Right atrium auricular region (tissue), 2 donors: Measurements from ENCODE around the gene TTC28. TPM values are rescaled to one million over a fixed set of nuclear protein-coding genes. Genes with fewer than 3 reads are reported as not detected.
"Not testable (repeated sequence)": the region's sequence is repeated elsewhere in the genome, so short reads cannot be mapped to it uniquely, and the experiment has no call there.

Experiments
- DNase-seq: peaks from one replicate; pipeline ENCODE4 v3.0.0-alpha.2; 2019; ENCODE audit warnings: low spot score
- H3K27ac ChIP-seq, 2 donors: fragments of 200-600 bp; sonication (generic); 1 replicate in 1 of 2; 2 replicates in 1 of 2; pipeline ENCODE4 v1.5.1; 2016 to 2019
- H3K27me3 ChIP-seq, 2 donors: fragments of 200-600 bp; sonication (generic); one replicate each; pipeline versions ENCODE4 v1.5.1 to v1.6.0; 2017 to 2019
- H3K36me3 ChIP-seq: fragments of 200-600 bp; sonication (generic); one replicate; pipeline ENCODE4 v1.5.1; 2016
- H3K4me1 ChIP-seq, 2 donors: fragments of 200-600 bp; sonication (generic); one replicate each; pipeline versions ENCODE4 v1.5.1 to v1.6.0; 2017 to 2019
- H3K4me3 ChIP-seq, 2 donors: fragments of 200-600 bp; sonication (generic); 1 replicate in 1 of 2; 2 replicates in 1 of 2; pipeline ENCODE4 v1.5.1; 2017 to 2019; ENCODE audit warnings: mild to moderate bottlenecking in 1 of 2, moderate library complexity in 1 of 2
- H3K9me3 ChIP-seq, 2 donors: fragments of 200-600 bp; sonication (generic); one replicate each; pipeline ENCODE4 v1.5.1; 2019
- CTCF ChIP-seq, 2 donors: fragments of 200-600 bp; sonication (generic); IDR thresholded peaks; one replicate each; pipeline ENCODE4 v1.5.1; 2019; ENCODE audit warnings: antibody characterized with exemption in 2 of 2
- total RNA-seq, 2 donors: library from RNA; depleted of rRNA; stranded (reverse); fragments of >200 nt; gene quantifications; one replicate each; pipeline ENCODE4 v1.1.0, GENCODE V29; 2016

Gene TTC28
- total RNA-seq, 2 donors from 2014 or later, result 22.1 to 22.3 TPM

DNA sequence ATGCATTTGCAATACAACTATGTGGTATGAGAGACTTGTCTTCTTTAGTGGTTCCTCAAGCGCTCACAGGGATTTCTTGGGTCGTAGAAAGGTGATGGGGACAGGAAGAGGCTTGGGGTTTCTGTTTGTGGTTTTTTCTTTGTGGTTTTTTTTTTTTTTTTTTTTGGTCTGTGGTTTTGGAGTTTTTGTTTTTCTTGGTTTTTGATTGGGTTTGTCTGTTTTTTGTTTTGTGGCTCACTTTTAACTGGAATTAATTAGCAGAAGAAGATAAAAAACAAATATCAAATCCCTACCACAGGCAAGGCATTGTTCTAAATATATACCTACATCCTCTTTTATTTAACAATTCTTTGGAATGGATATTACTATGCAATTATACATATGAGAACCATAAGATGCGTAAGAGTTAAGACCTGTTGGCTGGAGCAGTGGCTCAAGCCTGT lies 5.5 kb downstream of the TTC28 start:
- H3K4me3 ChIP-seq, result no peak overlapping the region

DNA sequence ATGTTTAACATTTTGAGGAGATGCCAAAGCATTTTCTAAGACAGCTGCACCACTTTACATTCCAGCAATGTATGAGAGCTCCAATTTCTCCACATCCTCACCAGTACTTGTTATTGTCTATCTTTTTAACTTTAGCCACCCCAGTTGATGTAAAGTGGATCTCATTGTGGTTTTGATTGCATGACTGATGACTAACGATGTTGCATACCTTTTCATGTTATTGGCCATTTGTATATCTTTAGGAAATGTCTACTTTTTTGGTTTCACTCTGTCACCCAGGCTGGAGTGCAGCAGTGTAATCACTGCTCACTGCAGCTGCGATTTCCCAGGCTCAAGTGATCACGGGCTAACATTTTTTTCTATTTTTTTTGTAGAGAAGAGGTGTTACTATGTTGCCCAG lies 8.9 kb downstream of the TTC28 start:
- no peak for DNase-seq
- Histone ChIP-seq H3K27ac (no peak overlapping the region), H3K27me3 (no peaks in the 10 kb centered on the region), H3K9me3 (no peaks in the 10 kb centered on the region), H3K4me1 (no peaks in the 10 kb centered on the region), H3K36me3 (no peaks in the 10 kb centered on the region), H3K4me3 (no peak overlapping the region)
- TF ChIP-seq CTCF (IDR thresholded peaks at IDR 0.05), result no peak

More for the DNA sequence above, 5.5 kb downstream of the TTC28 start:
- H3K9me3 ChIP-seq, result no peaks in the 10 kb centered on the region
- DNase-seq, result no peak
- no peaks in the 10 kb centered on the region for H3K27me3 ChIP-seq
- H3K4me1 ChIP-seq, result no peaks in the 10 kb centered on the region
- TF ChIP-seq CTCF (IDR thresholded peaks at IDR 0.05), result no peak
- no peak overlapping the region for H3K27ac ChIP-seq
- H3K36me3 ChIP-seq, result no peaks in the 10 kb centered on the region

DNA sequence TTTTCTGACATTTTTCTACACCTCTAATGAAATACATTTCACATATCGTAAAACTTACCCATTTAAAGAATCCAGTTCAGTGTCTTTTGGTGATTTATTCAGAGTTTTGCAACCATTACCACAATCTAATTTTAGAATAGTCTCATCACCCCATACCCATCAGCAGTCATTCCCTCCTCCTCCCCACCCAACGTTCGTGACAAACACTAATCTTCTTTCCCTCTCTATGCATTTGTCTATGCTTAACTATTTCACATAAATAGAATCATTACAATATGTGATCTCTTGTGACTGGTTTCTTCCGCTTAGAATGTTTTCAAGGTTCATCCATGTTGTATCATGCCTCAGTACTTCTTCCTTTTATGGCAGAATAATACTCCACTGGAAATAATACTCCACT lies 9.5 kb downstream of the TTC28 start:
- Histone ChIP-seq H3K4me1 (no peaks in the 10 kb centered on the region), H3K27ac (no peak overlapping the region), H3K9me3 (no peaks in the 10 kb centered on the region), H3K27me3 (no peaks in the 10 kb centered on the region), H3K36me3 (no peaks in the 10 kb centered on the region), H3K4me3 (no peak overlapping the region)
- no peak for TF ChIP-seq CTCF (IDR thresholded peaks at IDR 0.05)
- DNase-seq, result no peak

DNA sequence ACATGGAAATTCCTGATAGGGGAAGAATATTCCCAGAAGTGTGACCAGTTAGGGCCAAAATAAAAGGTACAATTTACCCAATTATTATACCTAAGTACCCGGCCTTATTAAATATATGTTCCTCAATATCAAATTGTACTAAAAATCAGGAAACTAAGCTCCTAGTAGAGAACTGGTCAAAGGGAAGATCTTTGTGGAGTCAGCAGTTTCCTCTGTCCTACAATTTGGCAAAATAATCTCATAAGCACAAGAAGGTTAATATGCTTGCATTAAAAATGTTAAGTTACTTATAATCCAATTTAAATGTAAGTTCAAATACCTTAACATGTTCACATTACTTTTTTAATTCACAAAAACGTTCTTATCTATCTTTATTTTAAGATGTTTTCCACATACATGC lies 10.3 kb downstream of the TTC28 start:
- Histone ChIP-seq H3K27ac (no peak overlapping the region), H3K9me3 (no peaks in the 10 kb centered on the region), H3K36me3 (no peaks in the 10 kb centered on the region), H3K27me3 (no peaks in the 10 kb centered on the region), H3K4me1 (no peaks in the 10 kb centered on the region), H3K4me3 (no peak overlapping the region)
- no peak for DNase-seq
- TF ChIP-seq CTCF (IDR thresholded peaks at IDR 0.05), result no peak

GRCh38 chr22:28663569-28663942 lies 16.1 kb downstream of the TTC28 start:
- H3K4me3 ChIP-seq, H3K27me3 ChIP-seq, H3K9me3 ChIP-seq, H3K36me3 ChIP-seq, DNase-seq, H3K27ac ChIP-seq, H3K4me1 ChIP-seq: not testable (repeated sequence)

DNA sequence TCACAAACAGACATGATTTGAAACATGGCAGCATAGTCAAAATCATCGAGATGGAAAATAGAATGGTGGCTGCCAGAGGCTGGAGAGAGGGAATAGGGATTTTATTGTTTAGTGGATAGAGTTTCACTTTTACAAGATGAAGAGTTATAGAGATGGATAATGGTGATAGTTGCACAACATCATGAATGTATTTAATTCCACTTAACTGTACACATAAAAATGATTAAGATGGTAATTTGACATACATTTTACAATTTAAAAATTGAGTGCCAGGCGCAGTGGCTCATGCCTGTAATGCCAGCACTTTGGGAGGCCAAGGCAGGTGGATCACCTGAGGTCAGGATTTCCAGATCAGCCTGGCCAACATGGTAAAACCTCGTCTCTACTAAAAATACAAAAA lies 21.2 kb downstream of the TTC28 start:
- no peaks in the 10 kb centered on the region for H3K4me1 ChIP-seq
- no peak overlapping the region for H3K4me3 ChIP-seq
- no peaks in the 10 kb centered on the region for H3K9me3 ChIP-seq
- TF ChIP-seq CTCF (IDR thresholded peaks at IDR 0.05), result no peak
- H3K36me3 ChIP-seq, result no peaks in the 10 kb centered on the region
- H3K27me3 ChIP-seq, result no peaks in the 10 kb centered on the region
- no peak for DNase-seq
- no peak overlapping the region for H3K27ac ChIP-seq
